Esophagus muscularis mucosa (tissue), 4 donors: Measurements from ENCODE around the gene MEF2A. TPM values are rescaled to one million over a fixed set of nuclear protein-coding genes. Genes with fewer than 3 reads are reported as not detected.

Experiments used
- DNase-seq: peaks from one replicate; pipeline ENCODE4 v3.0.0-alpha.2; 2017; ENCODE audit errors: extremely low spot score
- H3K27ac ChIP-seq, 4 donors: fragments of 200-600 bp; sonication (generic); replicated peaks in 1 of 4; 1 replicate in 3 of 4; 2 replicates in 1 of 4; pipeline ENCODE4 v1.5.1; 2016 to 2019; ENCODE audit warnings: mild to moderate bottlenecking in 1 of 4
- H3K27me3 ChIP-seq, 4 donors: fragments of 200-600 bp; sonication (generic); one replicate each; pipeline versions ENCODE4 v1.5.1 to v1.6.0; 2016 to 2019
- H3K36me3 ChIP-seq, 4 donors: fragments of 200-600 bp; sonication (generic); one replicate each; pipeline ENCODE4 v1.5.1; 2016 to 2019
- H3K4me1 ChIP-seq, 4 donors: fragments of 200-600 bp; sonication (generic); one replicate each; pipeline ENCODE4 v1.5.1; 2016 to 2019
- H3K4me3 ChIP-seq, 4 donors: fragments of 200-600 bp; sonication (generic); 1 replicate in 2 of 4; 2 replicates in 2 of 4; pipeline ENCODE4 v1.5.1; 2016 to 2019; ENCODE audit warnings: mild to moderate bottlenecking in 4 of 4, moderate library complexity in 1 of 4
- H3K9me3 ChIP-seq, 4 donors: fragments of 200-600 bp; sonication (generic); 1 replicate in 3 of 4; 2 replicates in 1 of 4; pipeline ENCODE4 v1.5.1; 2016 to 2019
- EP300 ChIP-seq: sonication (generic); formaldehyde crosslinking; IDR thresholded peaks from one replicate; pipeline ENCODE4 v1.6.1; 2017; ENCODE audit warnings: antibody characterized with exemption
- POLR2A ChIP-seq: fragments of 450-650 bp; IDR thresholded peaks from one replicate; pipeline ENCODE4 v1.6.1; 2017; ENCODE audit warnings: antibody characterized with exemption, moderate library complexity, mild to moderate bottlenecking, low read depth
- POLR2AphosphoS5 ChIP-seq, 2 donors: sonication (generic); formaldehyde crosslinking; IDR thresholded peaks; one replicate each; pipeline ENCODE4 v1.6.1; 2017; ENCODE audit warnings: antibody characterized with exemption in 2 of 2
- WGBS: methylation state at CpG from one replicate; pipeline ENCODE4 v1.1.5; 2018; 5-methylcytosine and 5-hydroxymethylcytosine counted together
- intact Hi-C: fragments of 100-400 bp; cut with DNase I; formaldehyde crosslinking; loops from one replicate; pipeline ENCODE4 v1.15.1; 2023
- total RNA-seq, 4 donors: library from RNA; depleted of rRNA; stranded (reverse); fragments of >200 nt; gene quantifications; one replicate each; pipeline versions ENCODE4 v1.1.0 to v1.2.1, GENCODE V29; 2016
- TF ChIP-seq, protein P1 (sequence below), 3 experiments: fragments of 200-600 bp in 2 of 3; fragments of 450-650 bp in 1 of 3; sonication (generic) in 2 of 3; IDR thresholded peaks; one replicate each; pipeline ENCODE4 v1.5.1; 2017 to 2019; ENCODE audit warnings: antibody characterized with exemption in 3 of 3, mild to moderate bottlenecking in 2 of 3, moderate library complexity in 1 of 3

MEF2A gene
- total RNA-seq, 4 donors from 2014 or later: 63.1 to 76.7 (median 73.3) TPM

DNA sequence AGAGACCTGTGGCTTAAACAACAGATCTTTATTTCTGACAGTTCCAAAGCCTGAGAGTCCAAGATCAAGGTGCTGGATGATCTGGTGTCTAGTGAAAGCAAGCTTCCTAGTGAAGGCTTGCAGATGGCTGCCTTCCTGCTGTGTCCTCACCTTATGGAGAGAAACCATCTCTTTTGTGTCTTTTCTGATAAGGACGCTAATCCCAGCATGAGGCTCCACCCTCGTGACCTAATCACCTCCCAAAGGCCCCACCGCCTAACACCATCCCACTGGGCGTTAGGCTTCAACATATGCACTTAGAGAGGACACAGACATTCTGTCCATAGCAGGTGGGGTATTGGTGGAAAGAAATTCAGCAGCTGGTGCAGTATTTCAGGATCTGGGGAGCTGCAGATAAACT lies 187.3 kb downstream of the MEF2A start:
- no peak overlapping the region for H3K4me3 ChIP-seq
- peaks cover 0 to 5% (median 3%) of the 10 kb centered on the region in 4 donors for H3K4me1 ChIP-seq
- H3K27me3 ChIP-seq: no peaks in the 10 kb centered on the region
- no peaks in the 10 kb centered on the region for H3K36me3 ChIP-seq
- DNase-seq: no peak
- no peak overlapping the region for H3K27ac ChIP-seq
- intact Hi-C loops: no loop called here
- TF ChIP-seq EP300 (no peak), POLR2AphosphoS5 (IDR thresholded peaks at IDR 0.05) (no peak), POLR2A (no peak)
- TF ChIP-seq, protein P1, sequence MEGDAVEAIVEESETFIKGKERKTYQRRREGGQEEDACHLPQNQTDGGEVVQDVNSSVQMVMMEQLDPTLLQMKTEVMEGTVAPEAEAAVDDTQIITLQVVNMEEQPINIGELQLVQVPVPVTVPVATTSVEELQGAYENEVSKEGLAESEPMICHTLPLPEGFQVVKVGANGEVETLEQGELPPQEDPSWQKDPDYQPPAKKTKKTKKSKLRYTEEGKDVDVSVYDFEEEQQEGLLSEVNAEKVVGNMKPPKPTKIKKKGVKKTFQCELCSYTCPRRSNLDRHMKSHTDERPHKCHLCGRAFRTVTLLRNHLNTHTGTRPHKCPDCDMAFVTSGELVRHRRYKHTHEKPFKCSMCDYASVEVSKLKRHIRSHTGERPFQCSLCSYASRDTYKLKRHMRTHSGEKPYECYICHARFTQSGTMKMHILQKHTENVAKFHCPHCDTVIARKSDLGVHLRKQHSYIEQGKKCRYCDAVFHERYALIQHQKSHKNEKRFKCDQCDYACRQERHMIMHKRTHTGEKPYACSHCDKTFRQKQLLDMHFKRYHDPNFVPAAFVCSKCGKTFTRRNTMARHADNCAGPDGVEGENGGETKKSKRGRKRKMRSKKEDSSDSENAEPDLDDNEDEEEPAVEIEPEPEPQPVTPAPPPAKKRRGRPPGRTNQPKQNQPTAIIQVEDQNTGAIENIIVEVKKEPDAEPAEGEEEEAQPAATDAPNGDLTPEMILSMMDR (IDR thresholded peaks at IDR 0.05): no peak
- 82% methylated on average over 4 of the region's 4 CpGs for WGBS
- no peaks in the 10 kb centered on the region for H3K9me3 ChIP-seq

DNA sequence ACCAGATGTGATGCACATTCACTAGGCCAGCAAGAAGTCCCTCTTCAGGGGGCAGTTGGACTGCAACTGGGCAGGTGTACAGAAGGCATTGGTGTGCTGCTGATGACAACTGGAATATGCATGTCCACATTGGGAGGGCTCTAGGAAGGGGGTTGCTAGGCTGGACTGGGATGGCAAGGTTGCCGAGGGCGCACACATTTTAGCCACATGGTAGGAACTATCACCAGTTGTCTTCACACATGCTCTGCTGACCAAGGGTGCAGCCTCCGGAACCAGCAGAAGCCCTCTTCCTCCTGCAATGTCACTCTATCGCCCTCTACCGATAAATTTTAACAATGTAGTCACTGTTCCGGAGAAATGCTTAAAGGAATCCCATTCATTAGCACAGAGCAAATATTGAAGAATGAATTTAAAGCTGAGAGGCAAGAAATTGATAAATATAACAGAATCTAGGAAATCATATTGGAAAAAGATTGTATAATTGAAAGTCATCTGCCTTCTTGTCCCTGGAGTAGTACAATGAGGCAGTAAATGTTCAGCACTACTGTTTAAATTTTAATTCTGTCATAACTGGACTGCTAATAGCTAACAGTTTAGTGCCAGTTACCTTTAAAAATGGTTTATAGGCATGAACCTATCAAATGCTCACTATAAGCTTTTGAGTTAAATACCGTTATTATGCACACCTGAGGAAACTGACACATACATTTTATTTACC lies 190.1 kb downstream of the MEF2A start:
- no peak for DNase-seq
- H3K4me1 ChIP-seq: peaks cover 0 to 5% (median 3%) of the 10 kb centered on the region in 4 donors
- H3K36me3 ChIP-seq: no peaks in the 10 kb centered on the region
- intact Hi-C loops: loop anchor here (5.0 kb wide), 1 partner anchor 484 kb away; no protein-coding TSS in a partner anchor
- H3K27ac ChIP-seq: no peak overlapping the region
- H3K4me3 ChIP-seq: no peak overlapping the region
- WGBS: 14% methylated on average over 7 of the region's 7 CpGs
- H3K9me3 ChIP-seq: no peaks in the 10 kb centered on the region
- no peaks in the 10 kb centered on the region for H3K27me3 ChIP-seq
- TF ChIP-seq POLR2AphosphoS5 (IDR thresholded peaks at IDR 0.05) (peak in 1 of 2 donors; percentile 10), EP300 (no peak), POLR2A (no peak)
- TF ChIP-seq, protein P1 (IDR thresholded peaks at IDR 0.05): peak; percentile 76 to 87 (median 76)

DNA sequence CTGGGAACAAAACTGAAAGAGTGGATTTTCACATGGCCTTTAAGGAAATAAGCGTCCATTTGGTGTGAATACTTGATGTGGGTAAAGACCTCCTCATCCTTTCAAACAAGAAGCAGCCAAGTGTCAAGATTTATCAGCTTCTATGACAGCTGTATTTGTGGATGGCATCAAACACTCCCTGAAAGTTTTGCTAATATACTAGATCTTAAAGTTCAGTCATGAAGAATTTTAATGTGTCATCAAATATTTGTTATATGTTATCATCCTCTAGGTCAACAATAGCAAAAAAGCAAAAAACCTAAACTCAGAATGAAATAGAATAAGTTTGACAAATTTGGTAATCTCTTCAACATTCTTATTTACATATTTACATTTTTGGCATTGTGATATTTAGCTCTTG lies 196.5 kb downstream of the MEF2A start:
- intact Hi-C loops: no loop called here
- Histone ChIP-seq H3K4me3 (no peak overlapping the region), H3K27me3 (no peaks in the 10 kb centered on the region), H3K27ac (no peak overlapping the region), H3K4me1 (no peaks in the 10 kb centered on the region), H3K9me3 (no peaks in the 10 kb centered on the region), H3K36me3 (no peaks in the 10 kb centered on the region)
- 85% methylated on average over 1 of the region's 1 CpG for WGBS
- no peak for DNase-seq
- TF ChIP-seq POLR2AphosphoS5 (IDR thresholded peaks at IDR 0.05) (no peak), EP300 (no peak), POLR2A (no peak)
- TF ChIP-seq, protein P1 (IDR thresholded peaks at IDR 0.05): no peak

DNA sequence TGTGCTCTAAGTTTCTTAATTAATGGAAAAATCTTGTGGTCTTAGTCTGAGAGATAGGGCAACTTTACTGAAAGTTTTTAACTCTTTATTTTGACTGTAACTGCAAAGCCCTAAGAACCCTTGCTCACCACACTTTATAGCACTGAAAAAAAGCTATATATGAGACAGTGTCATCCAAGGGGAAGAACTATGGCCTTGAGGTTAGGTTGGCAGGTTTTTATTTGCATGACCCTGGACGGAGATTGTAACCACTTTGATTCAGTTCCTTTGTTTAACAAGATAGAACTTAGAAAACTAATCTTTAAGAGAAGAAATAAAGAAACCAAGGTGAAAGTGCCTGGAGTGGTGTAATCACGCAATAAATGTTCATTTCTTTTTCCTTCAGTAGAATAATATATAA lies 198.0 kb downstream of the MEF2A start:
- no peak for DNase-seq
- H3K36me3 ChIP-seq: no peaks in the 10 kb centered on the region
- intact Hi-C loops: no loop called here
- H3K4me3 ChIP-seq: no peak overlapping the region
- WGBS: 92% methylated on average over 2 of the region's 2 CpGs
- H3K4me1 ChIP-seq: no peaks in the 10 kb centered on the region
- H3K27me3 ChIP-seq: no peaks in the 10 kb centered on the region
- TF ChIP-seq EP300 (no peak), POLR2A (no peak), POLR2AphosphoS5 (IDR thresholded peaks at IDR 0.05) (no peak)
- TF ChIP-seq, protein P1 (IDR thresholded peaks at IDR 0.05): no peak
- no peaks in the 10 kb centered on the region for H3K9me3 ChIP-seq
- no peak overlapping the region for H3K27ac ChIP-seq
